ENCODE measurements around the gene DVL3.
A peak's percentile ranks its signal among the peaks of the same experiment; 100 is the strongest.
"Not testable (repeated sequence)": the region's sequence is repeated elsewhere in the genome, so short reads cannot be mapped to it uniquely, and the experiment has no call there.

Gene DVL3

GRCh38 chr3:184135149-184135910 lies 19.8 kb upstream of the DVL3 start, which contains the start of gene EIF2B5:
TSS of gene EIF2B5 (plus strand) at chr3:184135358. CDS start at chr3:184135386, 28 bp downstream.
- Histone ChIP-seq H3K4me3 (ENCODE audit: low read depth, low read length) (peak within 1 kb of the TSS; percentile 100), H3K4me1 (ENCODE audit: control insufficient read depth, insufficient read depth, low read length) (peaks cover 9% of the 10 kb centered on the region), H3K27ac (ENCODE audit: low read depth, low read length) (peak within 1 kb of the TSS; percentile 79), H3K27me3 (ENCODE audit: control insufficient read depth, insufficient read depth, low read length) (no peaks in the 10 kb centered on the region), H3K36me3 (ENCODE audit: control insufficient read depth, insufficient read depth, low read length) (peaks cover 20% of the 10 kb centered on the region), H3K9me3 (ENCODE audit: control insufficient read depth, insufficient read depth, low read length) (no peaks in the 10 kb centered on the region), H3K9ac (ENCODE audit: low read depth, low read length) (peak within 1 kb of the TSS; percentile 87)

GRCh38 chr3:184135911-184136260 lies 19.3 kb upstream of the DVL3 start:
- peak overlapping the region; percentile 100 for H3K4me3 ChIP-seq (ENCODE audit: low read depth, low read length)
- peaks cover 25% of the 10 kb centered on the region for H3K36me3 ChIP-seq (ENCODE audit: control insufficient read depth, insufficient read depth, low read length)
- H3K27me3 ChIP-seq (ENCODE audit: control insufficient read depth, insufficient read depth, low read length) = no peaks in the 10 kb centered on the region
- H3K9ac ChIP-seq (ENCODE audit: low read depth, low read length) = peak overlapping the region; percentile 87
- H3K27ac ChIP-seq (ENCODE audit: low read depth, low read length) = peak overlapping the region; percentile 79
- peaks cover 9% of the 10 kb centered on the region for H3K4me1 ChIP-seq (ENCODE audit: control insufficient read depth, insufficient read depth, low read length)
- H3K9me3 ChIP-seq (ENCODE audit: control insufficient read depth, insufficient read depth, low read length) = no peaks in the 10 kb centered on the region

GRCh38 chr3:184140436-184140835 lies 14.7 kb upstream of the DVL3 start:
- H3K27ac ChIP-seq (ENCODE audit: low read depth, low read length) = no peak overlapping the region
- H3K36me3 ChIP-seq (ENCODE audit: control insufficient read depth, insufficient read depth, low read length) = peaks cover 68% of the 10 kb centered on the region
- no peaks in the 10 kb centered on the region for H3K27me3 ChIP-seq (ENCODE audit: control insufficient read depth, insufficient read depth, low read length)

GRCh38 chr3:184142199-184142598 lies 13.0 kb upstream of the DVL3 start:
- Histone ChIP-seq H3K36me3 (ENCODE audit: control insufficient read depth, insufficient read depth, low read length) (peaks cover 72% of the 10 kb centered on the region), H3K9ac (ENCODE audit: low read depth, low read length) (no peak overlapping the region), H3K9me3 (ENCODE audit: control insufficient read depth, insufficient read depth, low read length) (no peaks in the 10 kb centered on the region)

More at GRCh38 chr3:184140436-184140835, 14.7 kb upstream of the DVL3 start:
- H3K4me3 ChIP-seq (ENCODE audit: low read depth, low read length) = no peak overlapping the region
- H3K9ac ChIP-seq (ENCODE audit: low read depth, low read length) = no peak overlapping the region
- H3K9me3 ChIP-seq (ENCODE audit: control insufficient read depth, insufficient read depth, low read length) = no peaks in the 10 kb centered on the region
- H3K4me1 ChIP-seq (ENCODE audit: control insufficient read depth, insufficient read depth, low read length) = peaks cover 9% of the 10 kb centered on the region

GRCh38 chr3:184143327-184143726 lies 11.8 kb upstream of the DVL3 start:
- Histone ChIP-seq H3K4me1 (ENCODE audit: control insufficient read depth, insufficient read depth, low read length) (no peaks in the 10 kb centered on the region), H3K27ac (ENCODE audit: low read depth, low read length) (no peak overlapping the region), H3K9ac (ENCODE audit: low read depth, low read length) (no peak overlapping the region), H3K9me3 (ENCODE audit: control insufficient read depth, insufficient read depth, low read length) (no peaks in the 10 kb centered on the region), H3K27me3 (ENCODE audit: control insufficient read depth, insufficient read depth, low read length) (no peaks in the 10 kb centered on the region), H3K36me3 (ENCODE audit: control insufficient read depth, insufficient read depth, low read length) (peaks cover 64% of the 10 kb centered on the region), H3K4me3 (ENCODE audit: low read depth, low read length) (no peak overlapping the region)

More at GRCh38 chr3:184142199-184142598, 13.0 kb upstream of the DVL3 start:
- Histone ChIP-seq H3K27me3 (ENCODE audit: control insufficient read depth, insufficient read depth, low read length) (no peaks in the 10 kb centered on the region), H3K27ac (ENCODE audit: low read depth, low read length) (no peak overlapping the region), H3K4me3 (ENCODE audit: low read depth, low read length) (no peak overlapping the region), H3K4me1 (ENCODE audit: control insufficient read depth, insufficient read depth, low read length) (no peaks in the 10 kb centered on the region)

- no peak overlapping the region for H3K9ac ChIP-seq (ENCODE audit: low read depth, low read length)
- H3K36me3 ChIP-seq (ENCODE audit: control insufficient read depth, insufficient read depth, low read length) = peaks cover 60% of the 10 kb centered on the region
- no peaks in the 10 kb centered on the region for H3K9me3 ChIP-seq (ENCODE audit: control insufficient read depth, insufficient read depth, low read length)
- H3K27ac ChIP-seq (ENCODE audit: low read depth, low read length) = no peak overlapping the region
- H3K4me3 ChIP-seq (ENCODE audit: low read depth, low read length) = no peak overlapping the region
- no peaks in the 10 kb centered on the region for H3K4me1 ChIP-seq (ENCODE audit: control insufficient read depth, insufficient read depth, low read length)
- H3K27me3 ChIP-seq (ENCODE audit: control insufficient read depth, insufficient read depth, low read length) = no peaks in the 10 kb centered on the region
These were observed 10.7 kb upstream of the DVL3 start for GRCh38 chr3:184144505-184144904.

- Histone ChIP-seq H3K9ac (ENCODE audit: low read depth, low read length) (no peak overlapping the region), H3K9me3 (ENCODE audit: control insufficient read depth, insufficient read depth, low read length) (no peaks in the 10 kb centered on the region), H3K4me1 (ENCODE audit: control insufficient read depth, insufficient read depth, low read length) (no peaks in the 10 kb centered on the region), H3K36me3 (ENCODE audit: control insufficient read depth, insufficient read depth, low read length) (peaks cover 57% of the 10 kb centered on the region), H3K27ac (ENCODE audit: low read depth, low read length) (peak overlapping the region; percentile 8), H3K4me3 (ENCODE audit: low read depth, low read length) (no peak overlapping the region), H3K27me3 (ENCODE audit: control insufficient read depth, insufficient read depth, low read length) (no peaks in the 10 kb centered on the region)
These were observed 10.1 kb upstream of the DVL3 start for GRCh38 chr3:184145111-184145524.

- H3K4me1 ChIP-seq (ENCODE audit: control insufficient read depth, insufficient read depth, low read length) = no peaks in the 10 kb centered on the region
- no peak overlapping the region for H3K9ac ChIP-seq (ENCODE audit: low read depth, low read length)
- H3K4me3 ChIP-seq (ENCODE audit: low read depth, low read length) = no peak overlapping the region
- peaks cover 50% of the 10 kb centered on the region for H3K36me3 ChIP-seq (ENCODE audit: control insufficient read depth, insufficient read depth, low read length)
- H3K27ac ChIP-seq (ENCODE audit: low read depth, low read length) = no peak overlapping the region
- H3K9me3 ChIP-seq (ENCODE audit: control insufficient read depth, insufficient read depth, low read length) = no peaks in the 10 kb centered on the region
- no peaks in the 10 kb centered on the region for H3K27me3 ChIP-seq (ENCODE audit: control insufficient read depth, insufficient read depth, low read length)
These were observed 9.4 kb upstream of the DVL3 start for GRCh38 chr3:184145751-184146270.

- Histone ChIP-seq H3K9me3 (ENCODE audit: control insufficient read depth, insufficient read depth, low read length) (no peaks in the 10 kb centered on the region), H3K9ac (ENCODE audit: low read depth, low read length) (no peak overlapping the region), H3K27me3 (ENCODE audit: control insufficient read depth, insufficient read depth, low read length) (no peaks in the 10 kb centered on the region), H3K27ac (ENCODE audit: low read depth, low read length) (no peak overlapping the region), H3K4me3 (ENCODE audit: low read depth, low read length) (no peak overlapping the region), H3K4me1 (ENCODE audit: control insufficient read depth, insufficient read depth, low read length) (no peaks in the 10 kb centered on the region), H3K36me3 (ENCODE audit: control insufficient read depth, insufficient read depth, low read length) (peaks cover 28% of the 10 kb centered on the region)
These were observed 7.1 kb upstream of the DVL3 start for GRCh38 chr3:184148076-184148475.

GRCh38 chr3:184149123-184149522 lies 6.1 kb upstream of the DVL3 start:
- H3K36me3 ChIP-seq (ENCODE audit: control insufficient read depth, insufficient read depth, low read length) = peaks cover 17% of the 10 kb centered on the region
- no peaks in the 10 kb centered on the region for H3K9me3 ChIP-seq (ENCODE audit: control insufficient read depth, insufficient read depth, low read length)
- H3K27ac ChIP-seq (ENCODE audit: low read depth, low read length) = no peak overlapping the region
- no peaks in the 10 kb centered on the region for H3K4me1 ChIP-seq (ENCODE audit: control insufficient read depth, insufficient read depth, low read length)
- H3K9ac ChIP-seq (ENCODE audit: low read depth, low read length) = no peak overlapping the region
- H3K27me3 ChIP-seq (ENCODE audit: control insufficient read depth, insufficient read depth, low read length) = no peaks in the 10 kb centered on the region
- H3K4me3 ChIP-seq (ENCODE audit: low read depth, low read length) = no peak overlapping the region

- not testable (repeated sequence) for H3K27ac ChIP-seq (ENCODE audit: low read depth, low read length); H3K4me3 ChIP-seq (ENCODE audit: low read depth, low read length); H3K27me3 ChIP-seq (ENCODE audit: control insufficient read depth, insufficient read depth, low read length); H3K9me3 ChIP-seq (ENCODE audit: control insufficient read depth, insufficient read depth, low read length); H3K9ac ChIP-seq (ENCODE audit: low read depth, low read length); H3K4me1 ChIP-seq (ENCODE audit: control insufficient read depth, insufficient read depth, low read length)
- peaks cover 11% of the 10 kb centered on the region for H3K36me3 ChIP-seq (ENCODE audit: control insufficient read depth, insufficient read depth, low read length)
These were observed 5.4 kb upstream of the DVL3 start for GRCh38 chr3:184149770-184150169.
